GM18526 (cell line): ENCODE results near the gene CCNF.

Experiments
- POLR2A ChIP-seq: IDR thresholded peaks from 3 replicates; pipeline ENCODE4 v1.6.1; 2011; ENCODE audit not compliant: insufficient read length; ENCODE audit errors: extremely low read depth

The CCNF gene

DNA sequence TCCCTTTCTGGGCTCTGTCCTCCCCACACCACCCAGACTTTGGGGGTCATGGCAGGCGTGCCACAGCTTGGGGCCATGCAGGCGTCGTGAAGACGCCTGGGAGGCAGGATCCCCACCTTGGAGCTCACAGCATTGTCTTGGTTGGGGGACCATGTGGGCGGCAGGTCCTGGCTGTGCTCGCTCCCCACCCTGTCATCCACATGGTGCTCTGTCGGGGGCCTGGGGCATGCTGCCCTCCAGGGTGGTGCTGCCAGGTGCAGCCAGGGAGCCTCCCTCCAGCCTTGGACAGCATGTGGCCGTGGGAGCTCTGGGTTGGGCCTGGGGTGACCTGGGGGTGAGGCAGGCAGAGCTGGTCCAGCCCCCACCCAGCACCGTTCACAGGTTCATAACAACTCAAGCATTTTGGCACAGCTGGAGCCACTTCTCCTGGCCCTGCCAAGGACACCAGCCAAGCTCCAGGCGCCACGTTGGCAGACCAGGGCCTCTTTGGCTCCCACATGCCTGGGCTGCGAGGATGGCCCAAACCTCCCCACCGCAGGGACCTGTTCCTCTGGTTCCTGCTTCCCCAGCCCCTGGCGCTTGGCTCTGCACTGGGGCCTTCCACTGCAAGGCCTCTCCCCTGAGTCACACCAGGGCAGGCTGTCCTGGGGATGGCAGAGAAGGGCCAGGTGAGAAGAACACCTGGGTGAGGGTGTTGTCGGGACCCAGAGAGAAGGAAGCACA lies 69.4 kb downstream of the CCNF start:
- TF ChIP-seq POLR2A, result no peak

DNA sequence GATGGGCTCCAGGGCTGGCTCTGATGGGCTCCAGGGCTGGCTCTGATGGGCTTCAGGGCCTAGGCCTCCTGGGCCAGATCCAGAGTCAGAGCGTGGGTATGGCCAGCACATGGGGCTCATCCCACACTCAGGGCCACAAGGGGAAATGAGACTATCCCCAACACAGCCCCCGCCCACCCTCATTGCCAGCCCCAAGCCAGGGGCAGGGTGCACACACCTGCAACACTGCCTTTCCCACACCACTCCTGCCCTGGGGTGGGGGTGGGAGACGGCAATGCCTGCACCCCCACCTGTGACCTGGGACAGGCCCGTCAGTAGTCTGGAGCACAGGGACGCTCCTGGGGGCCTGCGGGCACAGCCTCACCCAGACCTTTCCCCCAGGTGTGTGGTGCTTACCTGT lies 70.2 kb downstream of the CCNF start:
- no peak for TF ChIP-seq POLR2A

DNA sequence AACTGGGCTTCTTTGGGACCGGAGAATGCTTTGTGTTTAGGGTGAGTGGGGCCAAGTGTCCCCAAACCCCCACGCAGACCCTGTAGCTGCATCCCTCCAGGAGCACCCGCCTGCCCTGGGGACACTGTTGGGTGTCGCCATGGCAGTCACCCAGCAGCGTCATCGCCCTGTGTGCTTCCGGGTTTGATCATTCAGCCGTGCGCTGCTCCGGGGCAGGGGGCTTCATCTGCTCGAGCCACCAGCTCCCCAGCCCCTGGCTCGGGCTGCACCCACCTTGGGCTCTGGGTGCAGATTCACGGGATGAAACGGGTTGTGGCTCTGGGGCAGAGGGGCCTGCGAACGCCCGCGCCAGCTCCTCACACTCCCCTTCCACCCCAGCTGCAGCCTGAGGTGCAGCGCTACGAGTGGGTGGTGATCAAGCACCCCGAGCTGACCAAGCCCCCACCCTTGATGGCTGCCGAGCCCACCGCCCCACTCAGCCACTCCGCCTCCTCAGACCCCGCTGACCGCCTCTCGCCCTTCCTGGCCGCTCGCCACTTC lies 70.7 kb downstream of the CCNF start:
- no peak for TF ChIP-seq POLR2A

DNA sequence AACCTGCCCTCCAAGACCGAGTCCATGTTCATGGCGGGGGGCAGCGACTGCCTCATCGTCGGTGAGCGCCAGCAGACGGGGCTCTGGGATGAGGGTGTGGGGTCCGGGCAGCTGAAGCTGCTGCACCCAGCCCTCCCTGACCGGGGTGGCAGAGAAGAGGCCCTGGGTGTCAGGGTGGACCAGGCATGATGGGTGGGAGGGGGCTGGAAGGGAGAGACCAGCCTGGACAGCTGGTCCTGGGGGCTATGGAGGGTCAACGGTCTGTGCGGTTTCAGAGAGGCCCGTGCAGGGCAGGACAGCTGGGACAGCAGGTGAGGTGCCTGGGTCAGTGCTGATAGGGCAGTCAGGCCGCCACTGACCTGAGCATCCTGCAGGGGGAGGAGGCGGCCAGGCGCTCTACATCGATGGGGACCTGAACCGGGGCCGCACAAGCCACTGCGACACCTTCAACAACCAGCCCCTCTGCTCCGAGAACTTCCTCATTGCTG lies 71.2 kb downstream of the CCNF start:
- no peak for TF ChIP-seq POLR2A

DNA sequence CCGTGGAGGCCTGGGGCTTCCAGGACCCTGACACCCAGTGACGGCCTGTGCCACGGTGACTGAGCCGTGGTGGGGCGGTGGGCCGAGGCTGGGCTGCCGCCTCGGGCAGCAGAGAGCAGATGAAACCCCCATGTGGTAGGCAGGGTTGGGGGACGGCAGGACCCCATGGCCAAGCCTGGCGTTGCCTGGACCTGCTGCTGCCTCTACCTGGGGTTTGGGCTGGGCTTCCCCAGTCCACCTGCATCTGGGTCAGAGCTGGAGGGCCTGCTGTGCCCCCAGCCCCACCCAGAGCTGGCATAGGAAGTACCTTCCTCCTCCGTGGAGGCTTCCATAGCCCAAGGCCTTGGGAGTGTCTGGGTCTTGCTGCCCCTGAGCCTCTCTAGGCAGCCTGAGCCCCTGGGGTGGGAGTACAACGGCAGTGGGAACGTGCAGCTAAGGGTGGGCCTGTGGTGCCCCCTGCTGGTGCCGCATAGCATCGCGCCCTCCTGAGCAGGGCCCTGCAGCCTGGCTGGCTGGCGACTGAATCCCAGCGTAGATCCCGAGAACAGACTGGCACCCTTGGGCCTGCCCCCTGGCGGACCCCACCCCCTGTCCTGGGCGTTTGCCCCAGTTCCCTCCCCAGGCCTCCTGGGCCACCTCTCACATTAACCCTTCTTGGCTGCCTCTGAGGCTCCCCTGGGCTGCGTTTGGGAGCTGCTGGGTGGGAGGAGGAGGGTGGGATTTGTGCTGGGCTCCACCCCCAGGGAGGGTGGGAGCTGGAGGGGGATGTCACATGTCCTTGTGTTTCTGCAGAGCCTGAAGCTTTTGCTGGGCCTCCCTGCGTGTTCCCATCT lies 71.9 kb downstream of the CCNF start:
- TF ChIP-seq POLR2A, result no peak

DNA sequence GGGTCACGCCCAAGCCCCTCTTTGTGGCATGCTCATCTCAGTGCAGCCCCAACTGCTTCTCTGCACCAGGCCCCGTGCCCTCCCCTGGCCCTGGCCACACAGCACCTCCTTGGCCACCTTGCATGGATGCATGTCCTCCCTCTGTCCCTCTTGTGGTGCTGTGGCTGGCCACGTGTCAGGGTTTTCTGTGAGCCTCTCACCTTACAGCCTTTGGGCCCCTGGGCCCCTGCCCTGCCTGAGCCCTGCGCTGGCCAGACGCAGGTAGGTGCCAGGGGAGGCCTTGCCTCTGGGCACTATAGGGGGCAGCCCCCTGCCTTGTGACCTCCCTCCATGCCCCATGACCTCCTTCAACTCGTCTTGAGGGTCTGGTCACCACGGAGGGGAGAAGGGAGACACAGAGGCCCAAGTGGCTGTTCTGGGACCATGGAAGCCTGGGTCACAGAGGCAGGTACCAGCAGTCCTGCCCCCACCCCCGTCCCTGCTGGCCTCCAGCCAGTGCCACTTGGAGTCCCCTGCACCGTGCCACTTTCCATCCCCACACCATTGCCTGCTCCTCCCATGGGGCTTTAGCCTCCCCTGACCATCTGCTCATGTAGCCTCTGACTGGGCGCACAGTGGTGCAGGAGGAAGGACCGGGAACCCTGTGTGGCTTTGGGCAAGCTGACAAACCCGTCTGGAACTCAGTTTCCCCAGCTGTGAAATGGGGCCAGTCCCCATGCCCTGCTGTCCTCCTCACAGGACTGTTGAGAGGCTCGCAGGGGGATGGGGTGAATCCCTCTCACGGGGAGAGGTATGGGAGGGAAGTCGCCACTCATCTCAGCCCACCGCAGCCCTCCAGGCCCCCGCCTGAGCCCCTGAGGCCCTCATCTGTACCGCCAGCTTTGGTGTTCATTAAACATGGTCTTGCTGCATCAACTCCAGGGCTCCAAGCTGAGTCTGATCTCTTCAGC lies 73.0 kb downstream of the CCNF start:
- TF ChIP-seq POLR2A, result no peak

DNA sequence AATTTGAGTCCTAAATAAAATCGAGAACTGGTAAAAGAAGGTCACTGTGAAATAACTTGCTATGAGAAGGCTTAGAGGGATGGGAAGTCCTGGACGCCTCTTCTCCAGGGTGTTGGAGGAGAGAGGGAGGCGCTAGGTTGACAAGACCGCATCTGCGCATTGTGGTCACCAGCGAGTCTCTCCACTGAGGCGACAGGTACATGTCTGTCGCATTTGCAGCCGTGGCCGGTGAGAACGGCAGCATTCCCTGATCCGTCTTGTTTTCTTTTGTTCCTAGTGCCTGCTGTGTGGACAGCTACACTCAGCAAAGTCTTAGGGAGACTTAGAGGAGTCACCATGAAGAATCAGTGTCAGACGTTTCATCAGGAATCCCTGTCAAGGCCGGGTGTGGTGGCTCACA lies 76.4 kb downstream of the CCNF start:
- TF ChIP-seq POLR2A, result no peak

DNA sequence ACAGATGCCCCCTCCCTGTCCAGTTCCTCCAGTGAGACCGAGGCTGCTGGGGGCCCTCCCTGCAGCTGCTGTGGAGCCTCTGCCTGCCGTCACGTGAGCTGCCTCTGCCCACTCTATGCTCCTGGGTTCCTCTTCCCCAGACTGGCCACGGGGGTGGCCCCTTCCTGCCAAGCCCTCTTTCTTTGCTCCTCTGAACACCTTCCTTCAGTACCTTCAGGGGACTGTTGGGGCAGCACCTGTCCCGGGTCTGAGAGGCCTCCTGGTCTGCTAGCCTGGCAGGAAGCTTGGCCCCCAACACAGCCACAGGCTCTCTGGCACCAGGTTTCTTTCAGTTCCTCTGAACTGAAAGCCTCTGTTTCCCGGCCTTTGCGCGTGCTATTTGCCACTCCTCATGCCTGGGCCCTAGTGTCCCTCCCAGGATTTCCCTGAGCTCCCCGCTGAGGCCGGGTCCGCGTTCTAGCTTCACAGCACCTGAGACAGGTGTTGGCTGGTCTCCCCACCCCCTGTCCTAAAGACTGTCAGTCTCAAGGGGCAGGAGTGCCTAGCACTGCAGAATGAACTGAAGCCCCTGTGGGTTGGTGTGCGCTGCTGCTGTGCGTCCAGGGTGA lies 77.9 kb downstream of the CCNF start:
- TF ChIP-seq POLR2A, result no peak

DNA sequence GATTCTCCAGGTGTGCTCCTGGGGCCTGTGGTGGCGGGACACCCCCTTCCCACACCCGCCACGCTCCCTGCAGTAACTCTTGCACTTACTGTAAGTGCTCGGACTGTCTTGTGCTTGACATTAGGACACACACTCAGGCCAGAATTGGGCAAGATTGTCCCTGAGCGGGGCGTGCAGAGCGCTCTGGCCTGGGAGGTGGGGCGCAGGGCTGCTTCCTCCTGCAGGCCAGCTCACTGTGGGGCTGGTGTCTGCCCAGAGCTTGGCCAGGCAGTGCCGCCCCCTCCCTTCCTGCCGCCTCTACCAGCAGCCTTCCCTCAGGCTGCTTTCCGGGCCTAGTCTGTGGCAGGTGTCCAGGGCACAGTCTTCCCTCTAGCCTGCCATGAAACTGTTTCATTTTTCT lies 78.4 kb downstream of the CCNF start:
- no peak for TF ChIP-seq POLR2A
